ENCODE data around the gene EBF3.

- TF ChIP-seq SPI1 (IDR thresholded peaks at IDR 0.05; ENCODE audit: borderline replicate concordance, low read depth, low read length) (no peak), KAT8 (IDR thresholded peaks at IDR 0.05; ENCODE audit: low read depth) (no peak), EP300 (IDR thresholded peaks at IDR 0.05; ENCODE audit: low read length) (no peak), CTCF (IDR thresholded peaks at IDR 0.05 in 2 of 3, conservative IDR thresholded peaks at IDR 0.05 in 1 of 3; ENCODE audit: insufficient read depth in 2 of 3, low read depth in 1 of 3, low read length in 3 of 3) (no peak)
Measured at GRCh38 chr10:129978980-129979379, 14.9 kb upstream of the EBF3 start.
